ENCODE results near the gene ARL6IP6. TPM values are rescaled to one million over a fixed set of nuclear protein-coding genes. Genes with fewer than 3 reads are reported as not detected.
"Not testable (repeated sequence)": the region's sequence is repeated elsewhere in the genome, so short reads cannot be mapped to it uniquely, and the experiment has no call there.

The ARL6IP6 gene
- total RNA-seq, 1 donor from 2014 or later: 15.7 TPM

DNA sequence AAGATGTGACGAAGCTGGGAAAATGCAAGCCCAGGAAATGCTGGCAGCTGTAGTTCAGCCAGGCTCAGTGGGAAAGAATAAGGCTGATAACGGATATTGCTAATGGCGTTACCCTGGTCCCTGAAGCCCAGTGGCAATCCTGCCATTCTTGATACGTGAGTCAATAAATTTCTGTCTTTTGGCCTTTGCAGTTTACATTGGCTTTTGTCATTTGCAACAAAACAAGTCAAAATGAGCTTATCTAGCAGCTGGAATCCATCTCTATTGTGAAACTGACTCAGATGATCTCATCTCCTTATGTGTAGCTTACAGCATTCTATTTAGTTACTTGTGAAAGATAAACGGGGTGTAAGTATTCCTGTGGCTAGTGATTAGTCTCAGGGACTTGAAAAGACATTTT is 43.8 kb downstream of the ARL6IP6 start:
- H3K36me3 ChIP-seq: peaks cover 26% of the 10 kb centered on the region
- intact Hi-C loops (cut with DNase I): no loop called here
- DNase-seq: no peak
- TF ChIP-seq, protein P1, sequence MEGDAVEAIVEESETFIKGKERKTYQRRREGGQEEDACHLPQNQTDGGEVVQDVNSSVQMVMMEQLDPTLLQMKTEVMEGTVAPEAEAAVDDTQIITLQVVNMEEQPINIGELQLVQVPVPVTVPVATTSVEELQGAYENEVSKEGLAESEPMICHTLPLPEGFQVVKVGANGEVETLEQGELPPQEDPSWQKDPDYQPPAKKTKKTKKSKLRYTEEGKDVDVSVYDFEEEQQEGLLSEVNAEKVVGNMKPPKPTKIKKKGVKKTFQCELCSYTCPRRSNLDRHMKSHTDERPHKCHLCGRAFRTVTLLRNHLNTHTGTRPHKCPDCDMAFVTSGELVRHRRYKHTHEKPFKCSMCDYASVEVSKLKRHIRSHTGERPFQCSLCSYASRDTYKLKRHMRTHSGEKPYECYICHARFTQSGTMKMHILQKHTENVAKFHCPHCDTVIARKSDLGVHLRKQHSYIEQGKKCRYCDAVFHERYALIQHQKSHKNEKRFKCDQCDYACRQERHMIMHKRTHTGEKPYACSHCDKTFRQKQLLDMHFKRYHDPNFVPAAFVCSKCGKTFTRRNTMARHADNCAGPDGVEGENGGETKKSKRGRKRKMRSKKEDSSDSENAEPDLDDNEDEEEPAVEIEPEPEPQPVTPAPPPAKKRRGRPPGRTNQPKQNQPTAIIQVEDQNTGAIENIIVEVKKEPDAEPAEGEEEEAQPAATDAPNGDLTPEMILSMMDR (IDR thresholded peaks at IDR 0.05): no peak
- H3K9me3 ChIP-seq: no peaks in the 10 kb centered on the region
- H3K27me3 ChIP-seq: no peaks in the 10 kb centered on the region
- H3K27ac ChIP-seq: no peak overlapping the region
- H3K4me1 ChIP-seq: no peaks in the 10 kb centered on the region
- no peak for ATAC-seq
- no peak overlapping the region for H3K4me3 ChIP-seq

DNA sequence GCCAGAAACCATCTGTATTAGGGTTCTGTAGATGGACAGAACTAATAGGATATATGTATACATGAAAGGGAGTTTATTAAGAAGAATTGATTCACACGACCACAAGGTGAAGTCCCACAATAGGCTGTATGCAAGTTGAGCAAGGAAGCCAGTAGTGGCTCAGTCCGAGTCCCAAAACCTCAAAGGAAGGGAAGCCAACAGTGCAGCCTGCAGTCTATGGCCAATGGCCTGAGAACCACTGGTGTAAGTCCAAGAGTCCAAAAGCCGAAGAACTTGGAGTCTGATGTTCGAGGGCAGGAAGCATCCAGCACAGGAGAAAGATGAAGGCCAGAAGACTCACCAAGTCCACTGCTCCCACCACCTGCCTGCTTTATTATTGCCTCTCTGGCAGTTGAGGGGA is 44.8 kb downstream of the ARL6IP6 start:
- H3K36me3 ChIP-seq: peaks cover 18% of the 10 kb centered on the region
- DNase-seq; H3K4me3 ChIP-seq; H3K27ac ChIP-seq; H3K4me1 ChIP-seq; ATAC-seq; H3K9me3 ChIP-seq; intact Hi-C loops (cut with DNase I); H3K27me3 ChIP-seq: not testable (repeated sequence)

DNA sequence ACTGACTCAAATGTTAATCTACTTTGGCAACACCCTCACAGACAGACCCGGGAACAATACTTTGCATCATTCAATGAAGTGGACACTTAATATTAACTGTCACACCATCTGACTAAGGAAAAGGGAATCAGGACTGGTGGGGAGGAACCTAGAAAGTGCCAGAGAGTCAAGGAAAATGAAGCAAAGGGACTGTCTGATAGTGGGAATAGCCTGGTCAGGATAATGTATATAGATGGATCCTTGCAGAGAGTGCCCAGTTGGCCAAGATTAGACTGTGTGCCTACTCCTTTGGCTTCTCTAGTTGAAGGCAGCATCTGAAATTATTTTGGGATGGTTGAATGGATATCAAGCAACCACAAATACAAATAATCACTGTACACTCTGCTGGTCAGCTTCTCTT is 45.2 kb downstream of the ARL6IP6 start:
- no peaks in the 10 kb centered on the region for H3K9me3 ChIP-seq
- H3K27me3 ChIP-seq: no peaks in the 10 kb centered on the region
- H3K36me3 ChIP-seq: peaks cover 15% of the 10 kb centered on the region
- no peak overlapping the region for H3K4me3 ChIP-seq
- intact Hi-C loops (cut with DNase I): no loop called here
- H3K27ac ChIP-seq: no peak overlapping the region
- TF ChIP-seq, protein P1 (IDR thresholded peaks at IDR 0.05): no peak
- H3K4me1 ChIP-seq: no peaks in the 10 kb centered on the region
- no peak for DNase-seq
- no peak for ATAC-seq

DNA sequence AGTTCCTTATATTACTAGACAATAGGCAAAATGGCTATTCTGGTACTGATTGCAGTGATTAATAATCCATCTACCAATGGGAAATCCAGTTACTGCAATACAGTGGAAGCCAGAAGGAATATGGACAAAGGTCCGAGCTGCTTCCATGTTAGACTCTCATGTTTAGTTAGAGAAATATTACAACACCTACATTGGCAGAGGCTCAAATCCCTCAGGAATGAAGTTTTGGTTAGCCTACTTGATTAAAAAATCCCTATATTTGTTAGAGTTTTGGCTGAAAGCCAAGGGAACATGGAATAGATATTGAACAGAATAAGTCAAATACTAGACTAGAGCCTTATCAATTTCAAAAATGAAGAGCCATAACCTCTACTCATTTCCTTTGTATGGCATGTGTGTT is 48.5 kb downstream of the ARL6IP6 start:
- ATAC-seq: no peak
- no peaks in the 10 kb centered on the region for H3K4me1 ChIP-seq
- intact Hi-C loops (cut with DNase I): no loop called here
- H3K9me3 ChIP-seq: no peaks in the 10 kb centered on the region
- no peak for DNase-seq
- no peak overlapping the region for H3K27ac ChIP-seq
- H3K36me3 ChIP-seq: peaks cover 3% of the 10 kb centered on the region
- H3K27me3 ChIP-seq: no peaks in the 10 kb centered on the region
- TF ChIP-seq, protein P1 (IDR thresholded peaks at IDR 0.05): no peak
- H3K4me3 ChIP-seq: no peak overlapping the region

DNA sequence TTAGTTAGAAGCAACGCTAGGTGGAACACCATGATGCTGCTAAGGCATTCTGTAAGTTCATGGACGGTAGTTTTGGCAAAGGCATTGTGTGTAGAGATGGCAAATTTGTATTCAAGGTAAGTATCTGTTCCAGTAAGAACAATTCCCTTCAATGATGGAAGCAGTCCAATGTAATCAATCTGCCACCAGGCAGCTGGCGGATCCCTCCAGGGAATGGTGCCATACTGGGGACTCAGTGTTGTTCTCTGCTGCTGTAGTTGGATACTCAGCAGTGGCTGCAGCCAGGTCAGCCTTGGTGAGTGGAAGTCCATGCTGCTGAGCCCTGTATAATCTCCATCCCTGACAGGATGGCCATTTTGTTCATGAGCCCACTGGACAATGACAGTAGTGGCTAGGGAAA is 62.8 kb downstream of the ARL6IP6 start:
- H3K4me3 ChIP-seq: no peak overlapping the region
- ATAC-seq: no peak
- H3K4me1 ChIP-seq: no peaks in the 10 kb centered on the region
- no peaks in the 10 kb centered on the region for H3K9me3 ChIP-seq
- DNase-seq: no peak
- H3K27me3 ChIP-seq: no peaks in the 10 kb centered on the region
- intact Hi-C loops (cut with DNase I): no loop called here
- TF ChIP-seq, protein P1 (IDR thresholded peaks at IDR 0.05): no peak
- H3K36me3 ChIP-seq: no peaks in the 10 kb centered on the region
- H3K27ac ChIP-seq: no peak overlapping the region

DNA sequence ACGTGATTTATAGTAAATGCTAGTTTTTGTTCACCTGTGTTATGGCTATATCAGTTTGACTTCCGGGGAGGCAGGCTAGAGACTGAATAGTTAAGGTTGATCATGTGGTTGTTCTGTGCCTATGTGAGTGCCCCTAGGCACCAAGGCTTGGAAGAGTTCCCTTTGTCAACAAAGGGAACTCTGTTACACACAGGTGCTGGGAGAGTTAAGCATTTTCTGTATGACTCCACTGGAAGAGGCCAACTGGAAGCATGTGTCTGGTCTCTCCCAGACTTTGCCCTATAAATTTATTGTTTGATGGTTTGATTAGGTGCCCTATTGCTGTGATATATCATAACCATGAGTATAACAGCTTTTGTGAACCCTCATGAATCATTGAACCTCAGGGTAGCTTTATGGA is 63.8 kb downstream of the ARL6IP6 start:
- DNase-seq: no peak
- Histone ChIP-seq H3K27ac (no peak overlapping the region), H3K4me3 (no peak overlapping the region), H3K27me3 (no peaks in the 10 kb centered on the region), H3K9me3 (no peaks in the 10 kb centered on the region), H3K36me3 (no peaks in the 10 kb centered on the region), H3K4me1 (no peaks in the 10 kb centered on the region)
- TF ChIP-seq, protein P1 (IDR thresholded peaks at IDR 0.05): no peak
- ATAC-seq: no peak
- intact Hi-C loops (cut with DNase I): no loop called here

Data from upper lobe of right lung (tissue), 1 donor.